Naive thymus-derived CD4-positive, alpha-beta T cell (primary cell): Measurements from ENCODE around the gene LCK. TPM values are rescaled to one million over a fixed set of nuclear protein-coding genes. Genes with fewer than 3 reads are reported as not detected.
A peak's percentile ranks its signal among the peaks of the same experiment; 100 is the strongest.

Source experiments
- ATAC-seq: fragments of 150-1000 bp; cut with Tn5 transposase; 2 replicates; pipeline ENCODE4 v1.10.0; 2021; ENCODE audit warnings: mild to moderate bottlenecking, moderate library complexity
- CTCF ChIA-PET: fragments of 350-600 bp; sonication (Branson Sonifier 250); formaldehyde crosslinking; loops from one replicate; lab custom pipeline; 2021; ENCODE audit warnings: antibody characterized with exemption; lab: Charles Lee
- POLR2A ChIA-PET: fragments of 350-600 bp; sonication (Branson Sonifier 250); formaldehyde crosslinking; loops from one replicate; lab custom pipeline; 2021; ENCODE audit warnings: antibody characterized with exemption, inconsistent platforms; lab: Charles Lee
- DNase-seq, 9 donors: peaks; one replicate each; pipeline versions ENCODE4 v3.0.0 to v3.0.0-alpha.2; 2020 to 2022; ENCODE audit warnings: mixed read lengths in 1 of 9
- H3K27ac ChIP-seq: one replicate; pipeline ENCODE4 v1.7.0; 2013; ENCODE audit warnings: mild to moderate bottlenecking, low read depth, low read length, moderate library complexity
- H3K27me3 ChIP-seq, 2 donors: one replicate each; pipeline ENCODE4 v1.7.0; 2013; ENCODE audit warnings: low read length in 2 of 2, mild to moderate bottlenecking in 2 of 2, moderate library complexity in 2 of 2; ENCODE audit not compliant: control insufficient read depth in 2 of 2, insufficient read depth in 2 of 2
- H3K36me3 ChIP-seq, 3 experiments: 1 replicate in 2 of 3; 2 replicates in 1 of 3; pipeline ENCODE4 v1.7.0; 2013; ENCODE audit warnings: low read length in 3 of 3, mild to moderate bottlenecking in 3 of 3, moderate library complexity in 1 of 3; ENCODE audit not compliant: insufficient read depth in 3 of 3, control insufficient read depth in 2 of 3
- H3K4me1 ChIP-seq, 2 donors: one replicate each; pipeline ENCODE4 v1.7.0; 2013; ENCODE audit warnings: low read length in 2 of 2, mild to moderate bottlenecking in 2 of 2, moderate library complexity in 1 of 2; ENCODE audit not compliant: control insufficient read depth in 2 of 2, insufficient read depth in 2 of 2
- H3K4me3 ChIP-seq: 2 replicates; pipeline ENCODE4 v1.7.0; 2013; ENCODE audit warnings: mild to moderate bottlenecking, low read length
- H3K9me3 ChIP-seq, 3 experiments: 1 replicate in 2 of 3; 2 replicates in 1 of 3; pipeline ENCODE4 v1.7.0; 2013; ENCODE audit warnings: low read length in 3 of 3; ENCODE audit not compliant: control insufficient read depth in 2 of 3
- H3K27ac Mint-ChIP-seq, 9 donors: one replicate each; pipeline ENCODE4 v1.8.0; 2020 to 2022; ENCODE audit warnings: mixed read lengths in 9 of 9, mild to moderate bottlenecking in 8 of 9, moderate library complexity in 5 of 9, inconsistent platforms in 2 of 9
- H3K27me3 Mint-ChIP-seq, 5 donors: one replicate each; pipeline ENCODE4 v1.8.0; 2021 to 2022; ENCODE audit warnings: mixed read lengths in 5 of 5, mild to moderate bottlenecking in 1 of 5
- H3K36me3 Mint-ChIP-seq, 5 donors: one replicate each; pipeline ENCODE4 v1.8.0; 2020 to 2022; ENCODE audit warnings: mixed read lengths in 5 of 5, mild to moderate bottlenecking in 3 of 5, inconsistent platforms in 1 of 5
- H3K4me1 Mint-ChIP-seq, 7 donors: one replicate each; pipeline ENCODE4 v1.8.0; 2020 to 2022; ENCODE audit warnings: mixed read lengths in 7 of 7, mild to moderate bottlenecking in 3 of 7, inconsistent platforms in 1 of 7
- H3K4me3 Mint-ChIP-seq, 10 donors: one replicate each; pipeline ENCODE4 v1.8.0; 2020 to 2022; ENCODE audit warnings: mild to moderate bottlenecking in 10 of 10, mixed read lengths in 10 of 10, moderate library complexity in 6 of 10, inconsistent platforms in 2 of 10
- H3K9me3 Mint-ChIP-seq, 11 donors: one replicate each; pipeline ENCODE4 v1.8.0; 2020 to 2022; ENCODE audit warnings: mixed read lengths in 11 of 11, mild to moderate bottlenecking in 4 of 11, inconsistent platforms in 1 of 11, moderate library complexity in 1 of 11
- intact Hi-C, 2 donors: fragments of 100-400 bp; cut with micrococcal nuclease; formaldehyde crosslinking; loops; one replicate each; pipeline ENCODE4 v1.15.1; 2023
- polyA plus RNA-seq, 2 donors: library from polyadenylated mRNA; unstranded; fragments of 300-500 nt; fragmentation: Illumina TruSeq; gene quantifications; one replicate each; pipeline ENCODE4 v1.2.3, GENCODE V29; 2021
- total RNA-seq, 6 experiments: library from RNA in 5 of 6; stranded (reverse) in 5 of 6; gene quantifications; 1 replicate in 5 of 6; 2 replicates in 1 of 6; pipeline ENCODE4 v1.2.3 and lab custom pipeline; 2021 to 2026

LCK gene
- total and polyA plus RNA-seq, 7 experiments from 2014 or later, result 245 to 1,109 (median 480) TPM

GRCh38 chr1:32232558-32233304 is 18.3 kb upstream of the LCK start:
- intact Hi-C loops, result no loop called here
- ATAC-seq, result peak; percentile 11
- no peaks in the 10 kb centered on the region for H3K27me3 Mint-ChIP-seq

DNA sequence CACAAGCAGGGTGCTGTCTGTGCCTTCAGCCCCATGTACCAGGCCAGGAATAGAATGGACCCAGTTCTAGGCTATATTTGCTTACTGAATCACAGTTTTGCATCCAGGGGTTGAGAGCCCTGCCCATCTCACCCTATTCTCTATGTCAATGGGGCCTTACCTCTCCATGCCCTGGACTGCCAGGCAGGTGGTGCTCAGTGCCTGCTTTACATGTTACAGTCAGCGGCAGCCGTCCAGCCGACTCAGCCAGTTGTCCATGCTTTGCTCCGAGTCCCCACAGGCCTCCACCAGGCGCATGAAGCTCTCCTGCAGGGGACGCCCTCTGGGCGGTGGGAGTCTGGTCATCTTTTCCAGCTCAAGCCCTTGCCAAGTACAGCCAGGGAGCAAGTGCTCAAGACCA is 16.3 kb upstream of the LCK start:
- H3K9me3 Mint-ChIP-seq, result no peaks in the 10 kb centered on the region
- Histone ChIP-seq H3K36me3 (peaks cover 0 to 29% (median 3%) of the 10 kb centered on the region in 3 experiments), H3K4me3 (no peak overlapping the region), H3K27me3 (no peaks in the 10 kb centered on the region), H3K9me3 (no peaks in the 10 kb centered on the region), H3K4me1 (no peaks in the 10 kb centered on the region), H3K27ac (no peak overlapping the region)
- peaks cover 0 to 5% (median 0%) of the 10 kb centered on the region in 5 donors for H3K36me3 Mint-ChIP-seq
- ChIA-PET CTCF (interaction anchor here (1.3 kb wide), 1 partner anchor 137 kb away, joined by 4 read pairs; no protein-coding TSS in a partner anchor), POLR2A (interaction anchor here (28.2 kb wide), 1 partner anchor 25 kb away, joined by 738 read pairs; the partner anchor contains the start of gene LCK)
- no peaks in the 10 kb centered on the region for H3K27me3 Mint-ChIP-seq
- peaks cover 0 to 7% (median 6%) of the 10 kb centered on the region in 7 donors for H3K4me1 Mint-ChIP-seq
- no peak overlapping the region for H3K27ac Mint-ChIP-seq
- no peak for ATAC-seq
- DNase-seq, result no peak
- H3K4me3 Mint-ChIP-seq, result no peak overlapping the region
- intact Hi-C loops, result no loop called here

More at GRCh38 chr1:32232558-32233304, 18.3 kb upstream of the LCK start:
- ChIA-PET CTCF (no interaction called here), POLR2A (interaction anchor here (0.6 kb wide), 1 partner anchor 21 kb away, joined by 3 read pairs; no protein-coding TSS in a partner anchor)
- H3K9me3 ChIP-seq, result no peaks in the 10 kb centered on the region
- no peak overlapping the region for H3K27ac ChIP-seq
- Mint-ChIP-seq H3K27ac (peak overlapping the region in 4 of 9 donors; percentile 25 to 77 (median 62)), H3K4me3 (no peak overlapping the region), H3K36me3 (peaks cover 11 to 15% (median 13%) of the 10 kb centered on the region in 5 donors), H3K4me1 (peaks cover 0 to 10% (median 4%) of the 10 kb centered on the region in 7 donors), H3K9me3 (no peaks in the 10 kb centered on the region)
- H3K36me3 ChIP-seq, result peaks cover 10 to 44% (median 12%) of the 10 kb centered on the region in 3 experiments
- no peaks in the 10 kb centered on the region for H3K4me1 ChIP-seq
- no peak for DNase-seq
- H3K4me3 ChIP-seq, result no peak overlapping the region
- no peaks in the 10 kb centered on the region for H3K27me3 ChIP-seq

DNA sequence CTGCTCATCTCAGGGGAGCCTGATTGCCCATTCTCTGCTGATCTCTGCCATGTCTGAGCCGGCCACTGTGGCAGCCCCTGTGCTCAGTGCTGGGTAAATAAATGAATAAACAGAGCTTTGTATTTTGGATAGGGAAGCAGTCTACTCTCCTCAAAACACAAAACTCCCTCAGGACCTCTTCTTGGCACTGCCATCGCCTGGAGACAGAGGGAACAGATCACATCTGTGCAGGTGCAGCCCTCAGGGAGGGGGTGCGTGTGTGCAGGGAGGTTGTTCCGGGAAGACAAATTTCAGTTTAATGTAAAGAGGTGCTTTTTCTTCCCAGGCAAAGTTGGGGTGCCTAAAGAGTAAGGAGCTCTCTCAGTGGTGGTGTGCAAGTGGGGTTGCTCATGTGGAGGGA is 11.7 kb upstream of the LCK start:
- H3K36me3 Mint-ChIP-seq, result no peaks in the 10 kb centered on the region
- peaks cover 0 to 6% (median 0%) of the 10 kb centered on the region in 3 experiments for H3K36me3 ChIP-seq
- peaks cover 6 to 31% (median 21%) of the 10 kb centered on the region in 7 donors for H3K4me1 Mint-ChIP-seq
- POLR2A ChIA-PET, result interaction anchor here (0.6 to 28.2 kb wide), 14 partner anchors 13 to 120 kb away, joined by 3 to 738 read pairs (median 6); partner anchors contain the start of genes CCDC28B, HDAC1, LCK and MARCKSL1
- intact Hi-C loops, result no loop called here
- H3K27me3 Mint-ChIP-seq, result no peaks in the 10 kb centered on the region
- H3K9me3 ChIP-seq, result no peaks in the 10 kb centered on the region
- H3K9me3 Mint-ChIP-seq, result no peaks in the 10 kb centered on the region
- no peak overlapping the region for H3K4me3 ChIP-seq
- H3K27ac ChIP-seq, result no peak overlapping the region
- CTCF ChIA-PET, result interaction anchor here (0.6 to 4.1 kb wide), 6 partner anchors 10 to 698 kb away, joined by 6 to 38 read pairs (median 14); partner anchors contain the start of genes HDAC1 and LCK
- H3K4me1 ChIP-seq, result peaks cover 8 to 16% of the 10 kb centered on the region in 2 donors
- DNase-seq (no peak), ATAC-seq (no peak)
- H3K4me3 Mint-ChIP-seq, result peak overlapping the region; percentile 68 to 93 (median 91)
- no peaks in the 10 kb centered on the region for H3K27me3 ChIP-seq
- H3K27ac Mint-ChIP-seq, result peak overlapping the region in 5 of 9 donors; percentile 21 to 67 (median 43)

DNA sequence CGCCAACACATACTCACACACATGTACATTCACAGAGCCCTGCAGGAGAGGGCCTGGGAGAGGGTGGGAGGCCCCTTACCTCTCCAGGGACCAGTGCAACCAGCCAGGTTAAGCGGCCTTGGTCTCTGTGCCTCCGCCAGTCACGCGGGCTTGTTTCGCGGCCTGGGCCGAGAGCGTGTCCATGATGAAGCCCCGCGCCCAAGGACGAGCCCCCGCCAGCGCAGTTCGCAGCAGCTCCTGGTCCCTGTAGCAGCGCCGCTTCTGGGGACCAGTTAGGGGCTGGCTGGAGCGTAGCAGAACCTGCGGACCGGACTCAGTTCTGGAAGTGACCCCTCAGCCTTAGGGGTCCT is 11.3 kb upstream of the LCK start:
- CTCF ChIA-PET, result interaction anchor here (1.0 to 4.1 kb wide), 15 partner anchors 10 to 145 kb away, joined by 3 to 38 read pairs (median 7); partner anchors contain the start of genes HDAC1 and LCK
- no peaks in the 10 kb centered on the region for H3K27me3 ChIP-seq
- H3K36me3 Mint-ChIP-seq, result no peaks in the 10 kb centered on the region
- H3K9me3 ChIP-seq, result no peaks in the 10 kb centered on the region
- peaks cover 0 to 6% (median 0%) of the 10 kb centered on the region in 3 experiments for H3K36me3 ChIP-seq
- DNase-seq, result no peak
- H3K4me3 ChIP-seq, result peak overlapping the region; percentile 94
- no peaks in the 10 kb centered on the region for H3K27me3 Mint-ChIP-seq
- H3K9me3 Mint-ChIP-seq, result no peaks in the 10 kb centered on the region
- peaks cover 6 to 31% (median 21%) of the 10 kb centered on the region in 7 donors for H3K4me1 Mint-ChIP-seq
- H3K4me1 ChIP-seq, result peaks cover 8 to 16% of the 10 kb centered on the region in 2 donors
- intact Hi-C loops, result loop anchor here (1.0 to 2.0 kb wide), 8 partner anchors 12 to 133 kb away; partner anchors contain the start of genes EIF3I (in 1 of the 2), HDAC1 (in 1 of the 2), LCK (in 1 of the 2) and TMEM234 (in 1 of the 2)
- peak overlapping the region; percentile 68 for H3K27ac ChIP-seq
- no peak for ATAC-seq
- H3K27ac Mint-ChIP-seq, result peak overlapping the region in 3 of 9 donors; percentile 52 to 82 (median 79)
- H3K4me3 Mint-ChIP-seq, result peak overlapping the region; percentile 87 to 93 (median 91)
- POLR2A ChIA-PET, result interaction anchor here (0.7 to 28.2 kb wide), 18 partner anchors 8 to 155 kb away, joined by 3 to 738 read pairs (median 6); partner anchors contain the start of genes BSDC1, CCDC28B, HDAC1 and LCK

DNA sequence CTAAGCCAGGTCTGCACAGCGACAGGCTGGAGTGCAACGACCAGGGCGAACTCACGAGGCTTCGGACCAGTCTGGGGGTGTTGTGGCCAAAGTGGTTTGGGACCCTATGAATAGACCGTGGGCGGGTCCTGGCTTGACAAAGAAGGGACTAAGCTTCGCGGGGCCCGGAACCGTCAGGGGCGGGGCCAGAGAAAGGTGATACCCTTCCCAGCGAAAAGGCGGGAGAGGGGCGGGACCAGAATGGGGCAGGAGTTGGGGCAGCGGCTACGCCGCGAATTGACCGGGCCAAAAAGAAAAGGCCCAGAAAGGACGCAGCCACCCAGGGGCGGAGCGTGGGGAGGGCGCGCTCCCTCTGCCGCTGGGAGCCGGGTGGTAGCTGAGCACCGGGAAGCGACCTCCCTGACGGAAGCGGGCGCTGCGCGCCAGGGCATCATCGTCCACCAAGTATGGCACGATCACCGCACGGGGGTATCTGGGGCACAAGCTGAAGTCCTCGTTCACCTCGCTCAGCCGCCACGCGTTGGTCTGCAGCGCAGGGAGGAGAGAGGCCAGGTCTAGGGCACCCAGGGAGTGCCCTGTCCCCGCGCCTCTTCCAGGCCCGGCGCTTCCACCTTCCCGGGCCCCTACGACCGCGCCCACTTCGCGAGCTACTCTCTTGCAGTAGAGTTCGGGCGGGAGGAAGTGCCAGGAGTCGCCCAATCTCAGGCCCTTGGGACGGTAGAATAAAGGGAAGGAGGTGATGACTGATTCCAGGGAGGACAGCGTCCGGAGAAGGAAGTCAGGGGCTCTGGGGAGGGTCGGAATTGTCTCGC is 10.7 kb upstream of the LCK start:
- peak overlapping the region; percentile 68 for H3K27ac ChIP-seq
- peak in 7 of 9 donors; percentile 33 to 73 (median 57) for DNase-seq
- no peaks in the 10 kb centered on the region for H3K27me3 ChIP-seq
- H3K4me1 ChIP-seq, result peaks cover 8 to 17% of the 10 kb centered on the region in 2 donors
- H3K36me3 Mint-ChIP-seq, result no peaks in the 10 kb centered on the region
- H3K9me3 Mint-ChIP-seq, result no peaks in the 10 kb centered on the region
- H3K9me3 ChIP-seq, result no peaks in the 10 kb centered on the region
- peak overlapping the region in 8 of 9 donors; percentile 40 to 92 (median 83) for H3K27ac Mint-ChIP-seq
- H3K36me3 ChIP-seq, result peaks cover 0 to 6% (median 0%) of the 10 kb centered on the region in 3 experiments
- ChIA-PET POLR2A (interaction anchor here (0.7 to 28.2 kb wide), 20 partner anchors 9 to 154 kb away, joined by 3 to 738 read pairs (median 4); partner anchors contain the start of genes BSDC1, CCDC28B, HDAC1 and KPNA6), CTCF (interaction anchor here (0.8 to 4.1 kb wide), 24 partner anchors 9 to 144 kb away, joined by 3 to 38 read pairs (median 6); partner anchors contain the start of genes HDAC1, LCK and MARCKSL1)
- peak; percentile 78 for ATAC-seq
- H3K4me1 Mint-ChIP-seq, result peaks cover 6 to 31% (median 22%) of the 10 kb centered on the region in 7 donors
- intact Hi-C loops, result loop anchor here (1.0 to 2.0 kb wide), 8 partner anchors 11 to 132 kb away; partner anchors contain the start of genes EIF3I (in 1 of the 2), HDAC1 (in 1 of the 2), LCK (in 1 of the 2) and TMEM234 (in 1 of the 2)
- peak overlapping the region; percentile 94 for H3K4me3 ChIP-seq
- no peaks in the 10 kb centered on the region for H3K27me3 Mint-ChIP-seq
- H3K4me3 Mint-ChIP-seq, result peak overlapping the region; percentile 87 to 93 (median 91)
